DND-41 (cell line): ENCODE data around the gene RHOBTB3.
"Not testable (repeated sequence)": the region's sequence is repeated elsewhere in the genome, so short reads cannot be mapped to it uniquely, and the experiment has no call there.

ENCODE experiments used
- ATAC-seq: fragments of 200-7000 bp; cut with Tn5 transposase; 3 replicates; pipeline ENCODE4 v1.9.1; 2021; ENCODE audit warnings: low read depth; ENCODE audit not compliant: insufficient read depth
- DNase-seq: peaks from one replicate; pipeline ENCODE4 v3.0.0-alpha.2; 2020
- H2AFZ ChIP-seq: 2 replicates; pipeline ENCODE4 v1.6.0; 2012; ENCODE audit warnings: low read depth, low read length
- H3K27ac ChIP-seq: 2 replicates; pipeline ENCODE4 v1.5.1; 2012; ENCODE audit warnings: low read length, inconsistent platforms
- H3K27me3 ChIP-seq: fragments of 200-600 bp; sonication (generic); 2 replicates; pipeline ENCODE4 v1.6.0; 2012; ENCODE audit warnings: low read length, mild to moderate bottlenecking, inconsistent platforms; ENCODE audit not compliant: insufficient read depth, poor library complexity
- H3K36me3 ChIP-seq: 2 replicates; pipeline ENCODE4 v1.5.1; 2012; ENCODE audit warnings: low read length, inconsistent platforms; ENCODE audit not compliant: insufficient read depth
- H3K4me1 ChIP-seq: 2 replicates; pipeline ENCODE4 v1.5.1; 2012; ENCODE audit warnings: mild to moderate bottlenecking, low read length; ENCODE audit not compliant: insufficient read depth
- H3K4me2 ChIP-seq: 2 replicates; pipeline ENCODE4 v1.6.0; 2012; ENCODE audit warnings: mild to moderate bottlenecking, moderate library complexity, low read length, inconsistent platforms; ENCODE audit not compliant: insufficient read depth
- H3K4me3 ChIP-seq, 2 experiments: fragments of 200-600 bp in 1 of 2; shearing (Covaris generic) in 1 of 2; 2 replicates each; pipeline ENCODE4 v1.5.1; 2012 to 2016; ENCODE audit warnings: inconsistent platforms in 2 of 2, low read length in 2 of 2, mild to moderate bottlenecking in 2 of 2, low read depth in 1 of 2, moderate library complexity in 1 of 2
- H3K79me2 ChIP-seq: 2 replicates; pipeline ENCODE4 v1.6.0; 2012; ENCODE audit warnings: low read length, inconsistent platforms; ENCODE audit not compliant: insufficient read depth
- H3K9ac ChIP-seq: 2 replicates; pipeline ENCODE4 v1.6.0; 2012; ENCODE audit warnings: low read depth, mild to moderate bottlenecking, inconsistent platforms, low read length, moderate library complexity
- H3K9me3 ChIP-seq: 2 replicates; pipeline ENCODE4 v1.5.1; 2012; ENCODE audit warnings: low read length, moderate library complexity, mild to moderate bottlenecking, inconsistent platforms; ENCODE audit not compliant: insufficient read depth, severe bottlenecking
- H4K20me1 ChIP-seq: 2 replicates; pipeline ENCODE4 v1.6.0; 2012; ENCODE audit warnings: low read length; ENCODE audit not compliant: insufficient read depth
- CTCF ChIP-seq: IDR thresholded peaks from 2 replicates; pipeline ENCODE4 v1.5.1; 2012; ENCODE audit warnings: borderline replicate concordance, low read length, moderate library complexity, mild to moderate bottlenecking; ENCODE audit not compliant: poor library complexity, severe bottlenecking; ENCODE audit errors: extremely low read depth
- EZH2 ChIP-seq: IDR thresholded peaks from 3 replicates; pipeline ENCODE4 v1.6.1; 2012; ENCODE audit warnings: borderline replicate concordance, low read depth, mild to moderate bottlenecking, moderate library complexity, low read length, inconsistent platforms; ENCODE audit not compliant: severe bottlenecking

Gene RHOBTB3

GRCh38 chr5:95812074-95812471 is 80.9 kb downstream of the RHOBTB3 start:
- H3K27ac ChIP-seq = peak overlapping the region; percentile 38; the same call in 1 of the 2 replicates
- no peak overlapping the region for H3K4me2 ChIP-seq
- H3K9ac ChIP-seq = no peak overlapping the region
- H3K9me3 ChIP-seq = no peaks in the 10 kb centered on the region
- peak; percentile 20; the same call in 2 of the 3 replicates for ATAC-seq
- peak; percentile 59 for DNase-seq
- H3K79me2 ChIP-seq = peaks cover 33% of the 10 kb centered on the region
- H3K4me3 ChIP-seq = no peak overlapping the region
- no peak overlapping the region for H2AFZ ChIP-seq
- TF ChIP-seq CTCF = no peak
- TF ChIP-seq EZH2 = no peak
- no peaks in the 10 kb centered on the region for H3K27me3 ChIP-seq
- H3K4me1 ChIP-seq = peaks cover 72% of the 10 kb centered on the region
- H4K20me1 ChIP-seq = peaks cover 22% of the 10 kb centered on the region; the same call in 1 of the 2 replicates
- peaks cover 63% of the 10 kb centered on the region for H3K36me3 ChIP-seq

DNA sequence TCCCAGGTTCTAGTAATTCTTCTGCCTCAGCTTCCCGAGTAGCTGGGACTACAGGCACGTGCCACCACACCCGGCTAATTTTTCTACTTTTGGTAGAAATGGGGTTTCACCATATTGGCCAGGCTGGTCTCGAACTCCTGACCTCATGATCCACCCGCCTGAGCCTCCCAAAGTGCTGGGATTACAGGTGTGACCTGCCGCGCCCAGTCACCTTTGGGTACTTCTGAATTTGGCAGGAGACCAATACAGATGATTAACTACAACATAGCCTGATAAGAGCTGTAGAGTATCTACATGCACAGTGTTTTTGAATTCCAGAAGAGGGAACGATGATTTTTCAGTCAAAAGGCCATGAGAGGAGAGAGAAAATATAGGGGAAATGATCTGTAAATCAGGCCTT is 81.9 kb downstream of the RHOBTB3 start:
- peaks cover 67% of the 10 kb centered on the region for H3K36me3 ChIP-seq
- H3K4me3 ChIP-seq, H3K9ac ChIP-seq, ATAC-seq, DNase-seq, H2AFZ ChIP-seq, H3K4me2 ChIP-seq, H3K27ac ChIP-seq, H3K27me3 ChIP-seq, H3K9me3 ChIP-seq: not testable (repeated sequence)
- H3K4me1 ChIP-seq = peaks cover 78% of the 10 kb centered on the region
- H3K79me2 ChIP-seq = peaks cover 42% of the 10 kb centered on the region
- H4K20me1 ChIP-seq = peaks cover 30% of the 10 kb centered on the region

GRCh38 chr5:95815155-95815729 is 84.1 kb downstream of the RHOBTB3 start:
- ATAC-seq (no peak), DNase-seq (no peak)
- Histone ChIP-seq H3K79me2 (peaks cover 65% of the 10 kb centered on the region), H3K9me3 (no peaks in the 10 kb centered on the region), H3K4me3 (no peak overlapping the region), H3K36me3 (peaks cover 80% of the 10 kb centered on the region), H4K20me1 (peaks cover 40% of the 10 kb centered on the region), H3K27me3 (no peaks in the 10 kb centered on the region), H3K9ac (no peak overlapping the region), H3K27ac (peak overlapping the region; percentile 22; the same call in 1 of the 2 replicates), H2AFZ (no peak overlapping the region), H3K4me2 (no peak overlapping the region), H3K4me1 (peaks cover 79% of the 10 kb centered on the region)
- TF ChIP-seq EZH2 = no peak
- TF ChIP-seq CTCF = no peak

GRCh38 chr5:95816341-95816740 is 85.2 kb downstream of the RHOBTB3 start:
- no peak for TF ChIP-seq EZH2
- TF ChIP-seq CTCF = no peak
- Histone ChIP-seq H3K27ac (no peak overlapping the region), H3K27me3 (no peaks in the 10 kb centered on the region), H3K9ac (no peak overlapping the region), H4K20me1 (peaks cover 44% of the 10 kb centered on the region), H3K36me3 (peaks cover 86% of the 10 kb centered on the region), H3K9me3 (no peaks in the 10 kb centered on the region), H3K4me2 (0 out of 2 replicates have a peak overlapping the region, but pooled peaks have one; percentile 36), H2AFZ (no peak overlapping the region), H3K4me3 (no peak overlapping the region), H3K79me2 (peaks cover 76% of the 10 kb centered on the region), H3K4me1 (peaks cover 80% of the 10 kb centered on the region)
- ATAC-seq = no peak
- no peak for DNase-seq
